ENCODE results near the gene RHEX.

RHEX gene

DNA sequence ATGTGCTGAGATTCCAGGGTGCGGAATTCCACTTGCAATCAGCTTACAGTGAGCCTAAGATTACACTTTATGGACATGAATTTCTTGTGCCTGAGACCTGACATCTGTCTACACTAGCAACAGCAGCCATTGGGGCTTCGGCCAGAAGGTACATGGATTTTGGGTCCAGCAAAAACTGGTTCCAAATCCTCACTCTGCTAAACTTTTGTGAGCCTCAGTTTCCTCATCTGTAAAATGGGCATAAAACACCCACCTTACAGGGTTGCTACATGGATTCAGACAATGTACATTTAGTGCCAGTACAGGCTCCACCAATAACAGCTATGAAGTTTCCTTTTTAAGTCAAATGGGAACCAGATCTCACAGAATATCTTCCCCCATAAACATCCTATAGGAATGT is 30.8 kb downstream of the RHEX start:
- no peak for DNase-seq (ENCODE audit: low read depth in 1 of 2, low spot score in 1 of 2)

DNA sequence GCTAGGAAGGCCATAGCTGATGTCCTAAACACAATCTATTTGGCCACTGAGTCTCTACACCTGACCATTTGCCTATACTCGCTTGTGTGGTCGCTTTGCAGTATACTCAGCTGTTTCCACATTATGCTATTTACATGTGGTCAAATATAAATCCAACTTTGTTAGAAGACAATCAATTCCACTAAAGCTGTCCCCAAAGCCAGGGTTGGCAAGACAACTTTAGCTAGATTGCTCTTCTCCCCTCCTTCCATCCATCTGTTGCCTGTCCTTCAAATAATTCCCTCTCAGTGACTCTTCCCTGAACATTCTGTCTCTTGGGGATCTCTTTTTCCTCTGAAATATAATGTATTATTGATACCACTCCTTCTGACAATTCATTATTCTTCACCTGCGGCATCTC is 34.1 kb downstream of the RHEX start:
- no peak for DNase-seq (ENCODE audit: low read depth in 1 of 2, low spot score in 1 of 2)

DNA sequence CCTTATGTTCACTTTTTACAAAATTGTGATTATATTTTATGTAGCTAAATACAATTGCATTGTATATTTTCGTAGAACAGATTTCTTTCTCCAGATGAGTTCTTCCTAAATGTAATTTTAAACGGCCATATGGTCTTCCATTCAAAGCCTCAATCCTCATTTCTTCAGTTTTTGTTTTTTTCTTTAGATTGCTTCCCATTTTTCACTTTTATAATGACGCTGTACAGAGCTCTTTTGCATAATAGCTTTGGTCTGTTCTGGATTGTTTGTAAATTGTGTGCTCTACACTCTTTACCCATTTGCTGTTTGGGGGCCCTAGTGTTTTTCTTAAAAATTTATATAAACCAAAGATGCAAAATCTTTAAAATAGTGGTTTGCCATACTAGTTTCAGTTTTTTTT is 36.4 kb downstream of the RHEX start:
- DNase-seq (ENCODE audit: low read depth in 1 of 2, low spot score in 1 of 2), result no peak

DNA sequence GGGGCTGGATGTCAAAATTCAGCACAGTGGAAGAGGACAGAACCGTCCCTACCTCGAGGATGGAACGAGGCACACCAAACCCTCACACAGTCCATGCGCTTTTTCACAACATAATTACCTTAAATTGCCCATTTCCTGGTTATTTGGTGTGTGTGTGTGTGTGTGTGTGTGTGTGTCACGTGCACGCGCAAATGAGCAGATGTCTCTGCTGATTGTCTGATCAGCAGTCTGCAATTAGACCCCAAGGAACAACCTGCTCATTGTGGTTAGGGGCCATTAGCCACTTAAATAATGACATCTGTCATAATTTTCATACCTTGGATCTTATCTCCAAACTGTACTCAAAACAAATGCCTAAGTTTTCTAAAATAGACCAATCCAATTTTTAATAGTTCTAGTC is 41.1 kb downstream of the RHEX start:
- no peak for DNase-seq (ENCODE audit: low read depth in 1 of 2, low spot score in 1 of 2)

DNA sequence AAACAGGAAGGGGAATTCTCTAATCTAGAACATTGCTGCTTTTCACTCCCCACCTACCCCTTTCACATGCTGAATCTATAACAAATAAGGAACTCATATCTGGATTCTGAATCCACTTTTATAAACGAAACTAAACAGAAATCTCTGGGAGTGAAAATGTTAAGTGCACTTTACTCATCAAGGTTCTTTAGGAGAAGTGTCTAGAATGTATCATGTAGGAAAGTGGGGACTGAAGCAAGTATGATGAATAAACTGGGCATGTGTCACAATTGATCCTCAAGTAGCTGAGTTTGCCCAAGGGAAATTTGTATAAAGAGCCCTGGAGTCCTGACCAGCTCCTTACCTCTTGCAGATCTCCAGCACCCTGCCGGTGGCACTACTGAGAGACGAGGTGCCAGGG is 44.4 kb downstream of the RHEX start:
- DNase-seq (ENCODE audit: low read depth in 1 of 2, low spot score in 1 of 2), result no peak

DNA sequence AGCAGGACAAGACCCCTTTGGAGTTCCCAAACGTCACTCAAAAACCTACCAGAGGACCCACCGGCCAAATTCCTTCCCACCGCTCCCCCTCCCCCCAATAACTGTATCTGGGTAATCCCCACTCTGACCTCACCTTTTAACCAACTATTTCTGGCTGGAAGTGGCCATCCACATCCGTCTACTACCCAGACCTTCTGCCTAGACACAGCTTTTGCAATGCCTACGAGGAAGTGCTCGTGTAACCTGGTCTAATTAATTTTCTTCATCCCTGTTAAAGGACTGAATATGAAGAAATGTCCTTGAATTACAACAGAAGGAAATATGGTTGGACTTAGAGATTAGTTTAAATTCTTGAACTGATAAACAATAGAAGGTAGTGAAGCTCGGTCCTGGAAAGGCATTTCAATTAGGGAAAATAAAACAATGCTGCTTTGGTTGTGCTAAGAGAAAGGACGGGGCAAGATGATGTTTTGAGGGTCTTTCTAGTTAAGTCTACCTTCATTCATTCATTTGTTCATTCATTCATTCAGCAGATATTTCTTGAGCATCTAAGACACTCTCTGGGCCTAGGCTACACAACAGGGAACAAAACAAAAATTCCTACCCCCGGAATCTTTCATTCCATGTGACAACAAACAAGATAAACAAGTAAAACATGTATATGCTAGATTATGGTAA is 45.4 kb downstream of the RHEX start:
- DNase-seq (ENCODE audit: low read depth in 1 of 2, low spot score in 1 of 2), result no peak

DNA sequence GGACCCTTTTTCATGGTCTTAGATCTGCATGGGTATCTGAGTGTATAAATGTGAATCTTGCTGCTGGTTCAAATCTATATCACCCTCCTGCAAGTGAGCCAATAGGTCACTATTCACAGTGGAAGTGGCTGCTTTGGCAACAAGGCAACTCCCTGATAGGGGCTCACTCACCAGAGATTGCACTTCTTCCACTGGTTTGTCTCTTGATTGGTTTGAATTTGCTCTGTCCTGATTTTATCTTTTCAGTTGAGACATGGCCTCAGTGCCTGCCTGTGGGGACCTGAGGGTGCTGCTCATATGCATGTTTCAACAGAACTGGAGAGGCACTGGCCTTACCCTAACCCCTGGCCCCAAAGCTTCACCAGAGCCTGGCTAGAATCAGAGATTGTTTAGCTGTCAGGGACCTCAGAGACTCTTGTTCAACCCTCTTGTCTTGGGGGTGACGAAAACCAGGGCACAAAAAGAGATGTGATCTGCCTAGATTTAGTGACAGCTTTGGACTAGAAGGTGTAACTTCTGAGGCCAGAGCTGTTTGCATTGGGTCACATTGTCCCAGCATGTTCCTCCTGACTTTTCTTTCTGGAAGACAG is 47.3 kb downstream of the RHEX start:
- DNase-seq (ENCODE audit: low read depth in 1 of 2, low spot score in 1 of 2), result no peak

DNA sequence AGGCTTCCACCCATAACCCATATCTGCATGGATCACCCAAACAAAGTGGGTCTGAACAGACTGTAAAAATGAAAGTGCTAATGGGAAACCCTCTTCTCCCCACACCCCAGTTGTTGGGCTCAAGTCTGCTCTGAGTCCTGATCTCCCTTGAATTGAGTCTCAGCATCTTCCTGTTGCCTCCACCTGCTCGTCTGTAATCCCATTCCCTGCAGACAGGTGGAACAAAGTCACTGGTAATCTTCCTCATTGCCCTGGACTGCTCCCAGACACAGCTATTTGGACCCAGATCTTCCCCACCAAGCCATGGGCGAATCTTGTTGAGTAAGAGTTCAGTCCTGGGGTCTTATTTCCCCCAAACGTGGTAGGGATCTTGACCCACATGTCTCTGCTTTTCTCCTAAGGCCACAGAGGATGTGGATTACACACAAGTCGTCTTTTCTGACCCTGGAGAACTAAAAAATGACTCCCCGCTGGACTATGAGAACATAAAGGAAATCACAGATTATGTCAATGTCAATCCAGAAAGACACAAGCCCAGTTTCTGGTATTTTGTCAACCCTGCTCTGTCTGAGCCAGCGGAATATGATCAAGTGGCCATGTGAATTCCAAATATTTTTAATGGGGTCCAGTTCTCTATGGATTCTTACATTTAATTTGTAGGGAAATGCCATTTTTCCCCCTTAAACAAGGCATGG is 48.5 kb downstream of the RHEX start:
- DNase-seq (ENCODE audit: low read depth in 1 of 2, low spot score in 1 of 2), result no peak

DNA sequence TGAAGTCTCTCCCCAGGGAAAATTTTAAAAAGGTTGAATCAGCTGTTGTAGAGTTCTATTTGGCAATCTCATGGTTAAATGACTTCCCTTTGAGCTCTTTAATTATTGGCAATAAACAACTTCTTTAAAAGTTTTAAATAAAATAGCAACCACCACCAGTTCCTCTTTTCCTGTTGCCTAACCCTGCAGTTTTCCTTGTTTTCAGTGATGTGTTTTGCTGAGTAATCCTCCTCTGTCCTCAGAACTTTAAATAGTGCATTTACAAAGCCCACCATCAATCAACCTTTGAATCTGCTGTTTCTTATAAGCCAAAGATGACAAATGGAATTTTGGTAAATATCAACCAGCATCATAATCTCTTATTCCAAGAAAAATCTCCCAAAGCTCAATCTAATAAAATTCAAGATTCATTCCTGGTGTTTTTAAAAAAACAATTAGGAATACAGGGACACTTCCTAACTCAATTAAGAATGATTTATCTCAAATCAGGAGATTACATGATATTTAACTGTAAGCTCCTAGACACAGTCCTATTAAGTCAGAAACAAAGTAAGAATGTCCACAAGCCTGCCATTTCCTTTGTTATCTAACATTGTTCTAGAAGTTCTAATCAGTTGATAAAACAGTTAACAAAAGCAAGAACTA is 49.4 kb downstream of the RHEX start:
- no peak for DNase-seq (ENCODE audit: low read depth in 1 of 2, low spot score in 1 of 2)

DNA sequence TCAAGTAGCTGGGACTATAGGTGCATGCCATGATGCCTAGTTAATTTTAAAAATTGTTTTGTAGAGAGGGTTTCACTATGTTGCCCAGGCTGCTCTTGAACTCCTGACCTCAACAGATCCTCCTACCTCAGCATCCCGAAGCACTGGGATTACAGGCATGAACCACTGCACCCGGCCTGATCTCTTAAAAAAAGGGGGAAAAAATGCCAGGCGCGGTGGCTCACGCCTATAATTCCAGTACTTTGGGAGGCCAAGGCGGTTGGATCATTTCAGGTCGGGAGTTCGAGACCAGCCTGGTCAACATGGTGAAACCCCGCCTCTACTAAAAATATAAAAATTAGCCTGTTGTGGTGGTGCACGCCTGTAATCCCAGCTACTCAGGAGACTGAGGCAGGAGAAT is 51.0 kb downstream of the RHEX start:
- DNase-seq (ENCODE audit: low read depth in 1 of 2, low spot score in 1 of 2), result no peak

DNA sequence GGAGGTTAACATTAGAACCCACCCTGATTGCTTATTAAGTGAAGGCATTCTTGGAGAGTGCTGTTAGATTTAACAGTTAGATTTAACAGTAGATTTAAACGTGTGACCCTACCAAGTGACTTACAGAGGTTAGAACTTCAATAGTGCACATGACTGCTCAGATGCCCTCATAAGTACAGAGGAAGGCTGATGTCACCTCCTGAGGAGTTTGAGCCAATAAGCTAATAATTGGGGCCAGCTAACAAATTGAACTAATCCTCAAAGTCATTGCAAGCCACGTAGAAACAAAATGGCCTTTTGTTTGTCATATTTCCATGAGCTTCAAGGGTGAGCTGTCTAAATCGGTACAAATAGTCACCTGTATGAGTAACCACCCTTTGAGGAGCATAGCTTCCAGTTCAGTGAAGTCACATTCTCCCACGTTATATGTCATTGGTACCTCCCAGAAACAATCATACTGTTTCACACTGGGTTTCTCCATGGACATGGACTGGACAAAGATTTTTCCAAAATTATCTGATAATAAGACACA is 52.6 kb downstream of the RHEX start:
- no peak for DNase-seq (ENCODE audit: low read depth in 1 of 2, low spot score in 1 of 2)

DNA sequence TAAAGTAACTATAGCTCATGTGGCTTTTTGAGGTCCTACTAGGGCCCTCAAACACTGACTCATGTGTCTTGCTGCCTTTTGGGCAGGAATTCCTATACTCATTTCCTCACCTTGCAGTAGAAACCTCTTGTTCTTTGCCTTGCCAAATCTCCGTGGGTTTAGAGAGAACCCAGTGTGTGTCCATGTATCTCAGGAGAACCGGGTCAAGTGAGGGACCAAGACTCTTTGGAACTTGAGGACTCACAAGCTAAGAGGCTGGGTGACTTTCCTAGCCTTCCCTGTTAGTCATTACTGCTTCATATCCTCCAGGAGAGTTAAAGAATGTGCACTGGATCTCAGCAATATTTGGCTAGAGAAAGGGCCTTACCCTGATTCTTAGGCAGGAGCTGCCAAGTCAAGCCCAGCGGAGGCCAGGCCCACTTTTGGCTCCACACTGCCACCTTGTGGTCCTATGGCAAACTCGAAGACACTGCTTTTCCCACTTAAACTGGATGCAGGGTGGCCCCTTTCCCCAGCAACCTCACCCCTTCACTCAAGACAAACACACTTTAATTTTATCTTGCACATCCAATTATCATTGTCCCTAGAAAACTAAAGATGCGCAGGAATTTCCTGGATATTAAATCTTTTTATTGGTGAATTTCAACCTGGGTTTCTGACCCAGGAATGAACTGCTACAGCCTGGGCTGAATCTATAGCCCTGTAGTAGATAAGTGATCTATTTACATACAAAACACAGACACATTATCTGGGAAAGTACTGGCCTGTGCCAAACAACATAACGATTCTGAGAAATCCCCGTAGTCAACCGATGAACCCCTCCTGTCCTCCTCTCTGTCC is 53.6 kb downstream of the RHEX start:
- peak; percentile 59 to 67 for DNase-seq (ENCODE audit: low read depth in 1 of 2, low spot score in 1 of 2)

DNA sequence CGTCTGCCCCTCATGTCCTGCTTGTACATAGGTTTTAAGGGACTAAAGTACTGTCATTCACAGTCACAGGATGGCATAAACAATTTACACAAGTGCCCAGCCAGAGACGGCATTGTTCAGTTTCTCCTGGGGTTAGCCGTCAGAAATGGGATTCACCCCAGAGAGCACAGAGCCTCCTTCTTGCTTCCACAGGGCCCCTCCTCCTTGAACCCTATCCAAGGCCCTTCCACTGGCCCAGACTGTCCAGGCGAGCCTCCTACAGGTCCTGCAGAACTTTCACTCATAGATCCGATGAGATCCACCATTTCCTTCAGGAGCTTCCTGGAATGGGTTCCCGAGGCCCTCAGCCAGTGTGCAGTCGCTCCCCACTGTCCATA is 54.2 kb downstream of the RHEX start:
- no peak for DNase-seq (ENCODE audit: low read depth in 1 of 2, low spot score in 1 of 2)

DNA sequence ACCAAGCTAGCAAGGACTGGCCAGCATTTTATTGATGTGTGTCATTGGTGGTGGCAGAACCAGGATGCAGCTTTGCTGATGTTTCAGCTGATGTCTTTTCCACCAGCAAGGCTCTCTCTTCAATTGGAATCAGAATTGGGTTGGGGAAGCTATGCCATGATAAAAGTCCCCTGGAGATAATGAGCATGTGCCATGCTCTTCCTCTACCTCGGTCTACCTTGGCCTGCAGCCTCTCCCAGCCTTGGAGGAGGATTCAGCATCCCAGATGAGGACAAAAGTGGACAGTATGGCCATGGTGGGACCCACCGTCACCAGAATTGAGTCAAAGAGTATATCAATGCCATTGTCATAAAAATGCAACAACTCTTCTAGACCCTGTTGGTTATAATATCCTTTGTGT is 55.7 kb downstream of the RHEX start:
- DNase-seq (ENCODE audit: low read depth in 1 of 2, low spot score in 1 of 2), result no peak

DNA sequence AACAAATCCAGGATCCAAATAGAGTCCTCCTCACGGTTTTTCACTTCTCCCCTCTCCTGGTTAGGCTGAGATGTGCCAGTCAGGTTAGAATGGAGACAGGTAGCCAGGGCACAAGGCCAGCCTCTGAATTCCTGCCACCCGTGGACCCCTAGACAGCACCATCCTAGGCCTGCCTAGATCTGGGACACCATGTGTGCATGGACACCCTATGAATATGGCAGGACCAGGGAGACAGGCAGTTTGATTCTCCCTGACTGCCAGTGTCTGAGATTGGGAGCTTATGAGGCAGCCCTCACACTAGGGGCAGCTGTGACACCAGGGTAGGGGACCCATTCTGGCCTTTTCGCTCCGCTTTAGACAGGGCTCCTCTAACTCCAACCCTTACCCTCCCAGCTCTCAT is 56.7 kb downstream of the RHEX start:
- no peak for DNase-seq (ENCODE audit: low read depth in 1 of 2, low spot score in 1 of 2)

DNA sequence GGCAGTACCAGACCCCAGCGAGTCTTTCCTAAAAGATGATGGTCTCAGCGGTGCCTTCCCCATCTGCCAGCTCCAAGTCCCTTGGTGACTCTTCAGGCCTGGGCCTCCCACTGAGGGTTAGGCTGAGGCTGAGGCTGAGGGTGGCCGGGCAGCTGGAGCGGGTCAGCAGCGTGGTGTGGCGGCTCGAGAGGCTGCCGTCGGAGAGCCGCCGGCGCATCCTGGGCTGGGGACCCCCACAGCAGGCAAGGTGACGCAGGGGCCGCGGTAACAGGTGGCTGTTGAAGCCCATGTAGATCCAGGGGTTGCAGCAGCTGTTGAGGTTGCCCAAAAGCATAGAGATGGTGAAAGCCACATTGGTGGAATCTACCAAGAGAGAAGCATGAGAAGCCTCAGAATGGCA is 57.2 kb downstream of the RHEX start:
- DNase-seq (ENCODE audit: low read depth in 1 of 2, low spot score in 1 of 2), result no peak

DNA sequence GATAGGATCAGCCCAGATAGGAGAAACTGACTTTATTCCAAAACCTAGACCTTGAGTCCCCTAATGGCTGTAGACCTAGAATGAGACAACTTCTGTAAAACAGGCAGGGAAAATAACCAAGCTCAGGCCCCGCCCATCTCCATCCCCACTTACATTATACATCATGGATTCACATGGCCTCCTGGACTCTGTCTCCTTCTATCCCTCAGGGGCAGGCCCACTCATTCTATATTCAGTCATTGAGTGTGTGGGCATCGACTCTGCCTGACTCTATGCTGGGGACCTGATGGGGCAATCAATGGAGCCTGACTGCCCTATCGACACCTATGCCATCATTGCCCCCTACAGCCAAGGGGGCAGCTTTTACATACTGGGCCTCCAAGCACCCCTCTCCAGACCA is 57.8 kb downstream of the RHEX start:
- no peak for DNase-seq (ENCODE audit: low read depth in 1 of 2, low spot score in 1 of 2)

DNA sequence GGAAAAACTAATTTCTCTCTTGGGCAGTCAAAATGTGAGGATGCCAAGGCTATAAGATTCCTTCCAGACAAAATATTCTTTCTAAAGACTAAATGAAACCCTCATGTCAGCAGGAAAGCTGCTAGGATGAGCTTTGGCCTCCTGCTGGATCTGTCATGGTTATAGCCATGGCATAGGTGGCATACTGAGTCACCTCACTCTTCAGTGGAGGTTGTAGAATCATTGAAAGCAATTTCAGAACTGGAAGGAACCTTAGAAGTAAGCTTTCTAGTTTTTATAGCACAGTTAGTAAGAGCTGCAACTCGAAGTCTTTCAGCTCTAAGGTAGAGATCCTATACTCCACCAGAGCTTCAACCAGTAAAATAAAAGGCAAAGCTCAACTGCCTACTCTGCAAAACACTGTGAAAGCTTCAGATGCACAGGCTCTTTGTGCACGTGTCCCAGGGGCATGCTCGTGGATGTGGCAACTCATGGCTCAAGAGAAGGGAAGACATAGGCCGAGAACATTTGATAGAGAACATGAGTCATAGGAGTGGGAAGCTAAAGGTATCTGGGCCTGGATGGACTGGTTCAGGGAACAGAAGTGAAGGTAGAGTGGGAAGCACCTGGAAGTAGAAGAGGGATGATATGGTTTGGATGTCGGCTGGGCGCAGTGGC is 58.4 kb downstream of the RHEX start:
- no peak for DNase-seq (ENCODE audit: low read depth in 1 of 2, low spot score in 1 of 2)

DNA sequence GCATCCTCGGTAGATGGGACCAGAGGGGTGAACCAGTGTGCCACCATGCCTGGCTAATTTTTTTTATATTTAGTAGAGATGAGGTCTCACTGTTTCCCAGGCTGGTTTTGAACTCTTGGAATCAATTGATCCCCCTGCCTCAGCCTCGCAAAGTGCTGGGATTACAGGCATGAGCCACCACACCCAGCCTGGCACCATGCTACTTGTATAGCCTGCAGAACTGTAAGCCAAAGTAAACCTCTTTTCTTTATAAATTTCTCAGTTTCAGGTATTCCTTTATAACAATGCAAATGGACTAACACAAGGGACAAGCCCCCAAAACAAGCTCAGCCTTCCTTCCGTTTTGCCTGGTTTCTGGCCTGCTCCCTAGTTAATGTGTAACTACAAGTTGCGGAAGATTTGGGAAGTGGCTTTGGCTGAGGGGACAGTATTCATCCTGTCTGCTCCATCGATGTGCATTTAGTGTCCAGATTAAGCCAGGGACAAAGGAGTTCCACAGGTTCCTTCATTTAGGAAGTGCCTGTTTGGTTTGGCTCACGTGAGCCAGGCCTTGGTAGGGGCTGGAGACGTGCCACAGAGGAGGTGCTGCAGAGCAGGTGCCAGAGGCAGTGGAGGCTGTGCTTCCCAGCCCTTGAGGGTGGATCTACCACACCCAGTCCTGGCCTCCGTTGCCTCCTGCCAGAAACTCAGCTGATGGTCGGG is 59.8 kb downstream of the RHEX start:
- DNase-seq (ENCODE audit: low read depth in 1 of 2, low spot score in 1 of 2), result no peak
